HepG2 (cell line): ENCODE results near the gene CLDN7. TPM values are rescaled to one million over a fixed set of nuclear protein-coding genes. Genes with fewer than 3 reads are reported as not detected.

Experiments used
- ARID3A ChIP-seq: IDR thresholded peaks from 2 replicates; pipeline ENCODE4 v1.6.1; 2012; ENCODE audit warnings: low read depth, low read length, improper control_type of control experiment
- DR1 ChIP-seq: sonication (generic); formaldehyde crosslinking; IDR thresholded peaks from 2 replicates; pipeline ENCODE4 v1.8.0; 2021; ENCODE audit warnings: mild to moderate bottlenecking, missing genetic modification reagents, inconsistent platforms
- ELF3 ChIP-seq: IDR thresholded peaks from 2 replicates; pipeline ENCODE4 v1.6.1; 2016; ENCODE audit warnings: missing genetic modification reagents, missing compliant biosample characterization
- GATAD1 ChIP-seq: IDR thresholded peaks from 2 replicates; pipeline ENCODE4 v1.6.1; 2016; ENCODE audit warnings: missing genetic modification reagents, missing compliant biosample characterization
- MNT ChIP-seq: fragments of 450-650 bp; IDR thresholded peaks from 2 replicates; pipeline ENCODE4 v1.6.1; 2016
- PATZ1 ChIP-seq: sonication (generic); formaldehyde crosslinking; IDR thresholded peaks from 2 replicates; pipeline ENCODE4 v1.4.0; 2020; ENCODE audit warnings: missing genetic modification reagents
- PAXIP1 ChIP-seq: sonication (generic); formaldehyde crosslinking; conservative IDR thresholded peaks from 2 replicates; pipeline ENCODE4 v1.4.0; 2020; ENCODE audit warnings: mild to moderate bottlenecking, missing genetic modification reagents, moderate library complexity
- PHF21A ChIP-seq: sonication (generic); formaldehyde crosslinking; IDR thresholded peaks from 2 replicates; pipeline ENCODE4 v1.5.0; 2020; ENCODE audit warnings: mild to moderate bottlenecking, missing genetic modification reagents
- TOE1 ChIP-seq: sonication (generic); formaldehyde crosslinking; IDR thresholded peaks from 2 replicates; pipeline ENCODE4 v1.4.0; 2020; ENCODE audit warnings: mild to moderate bottlenecking, missing genetic modification reagents
- ZBTB7B ChIP-seq: sonication (generic); formaldehyde crosslinking; IDR thresholded peaks from 2 replicates; pipeline ENCODE4 v1.4.0; 2020; ENCODE audit warnings: missing genetic modification reagents
- ZNF414 ChIP-seq: sonication (generic); formaldehyde crosslinking; IDR thresholded peaks from 2 replicates; pipeline ENCODE4 v1.5.0; 2020; ENCODE audit warnings: missing genetic modification reagents
- ZNF512B ChIP-seq: sonication (generic); formaldehyde crosslinking; IDR thresholded peaks from 2 replicates; pipeline ENCODE4 v1.5.1; 2020; ENCODE audit warnings: missing genetic modification reagents, mild to moderate bottlenecking, borderline replicate concordance
- ZNF547 ChIP-seq: sonication (generic); formaldehyde crosslinking; IDR thresholded peaks from 2 replicates; pipeline ENCODE4 v1.5.1; 2020; ENCODE audit warnings: mild to moderate bottlenecking, missing genetic modification reagents
- ZNF761 ChIP-seq: sonication (generic); formaldehyde crosslinking; conservative IDR thresholded peaks from 2 replicates; pipeline ENCODE4 v1.4.0; 2020; ENCODE audit warnings: mild to moderate bottlenecking, missing genetic modification reagents
- ZSCAN21 ChIP-seq: sonication (generic); formaldehyde crosslinking; IDR thresholded peaks from 2 replicates; pipeline ENCODE4 v1.8.0; 2022; ENCODE audit warnings: mild to moderate bottlenecking, missing genetic modification reagents, moderate library complexity, borderline replicate concordance
- polyA plus RNA-seq, 8 experiments: library from polyadenylated mRNA; depleted of rRNA in 3 of 8; stranded (reverse) in 7 of 8; unstranded in 1 of 8; fragments of >200 nt; fragmentation: Illumina TruSeq in 4 of 8; extraction: Trizol in 4 of 8; gene quantifications; 2 replicates each; pipeline versions ENCODE4 v1.2.1 to v1.2.3, GENCODE V29; 2011 to 2016; ENCODE audit warnings: low read depth in 4 of 8, missing spikeins in 1 of 8, mixed read lengths in 1 of 8; ENCODE audit not compliant: insufficient read depth in 1 of 8
- total RNA-seq, 5 experiments: library from RNA; depleted of rRNA; stranded (reverse); fragments of >200 nt; fragmentation: Illumina TruSeq; extraction: Trizol; gene quantifications; 2 replicates each; pipeline ENCODE4 v1.2.3, GENCODE V29; 2016; ENCODE audit warnings: low read depth in 1 of 5

The CLDN7 gene
- total and polyA plus RNA-seq, 2 of the 13 experiments (the other 11 are each of a cell fraction or from before 2014, with no cell fraction given) = not detected

- TF ChIP-seq ZNF512B (CRISPR knock-in tag) (no peak), ZBTB7B (CRISPR knock-in tag) (peak; percentile 49; the same call in 1 of the 2 replicates), GATAD1 (CRISPR knock-in tag) (peak; percentile 32), MNT (peak; percentile 75), DR1 (CRISPR knock-in tag) (peak; percentile 63), PATZ1 (CRISPR knock-in tag) (peak; percentile 81), ARID3A (peak; percentile 35; the same call in 1 of the 2 replicates), ZSCAN21 (0 out of 2 replicates have a peak, but pooled peaks have one; percentile 23), ZNF414 (CRISPR knock-in tag) (no peak), PHF21A (CRISPR knock-in tag) (peak; percentile 46; the same call in 1 of the 2 replicates), TOE1 (CRISPR knock-in tag) (0 out of 2 replicates have a peak, but pooled peaks have one; percentile 45), ELF3 (CRISPR knock-in tag) (peak; percentile 59), ZNF761 (CRISPR knock-in tag) (peak; percentile 59; the same call in 1 of the 2 replicates), PAXIP1 (CRISPR knock-in tag) (peak; percentile 22; the same call in 1 of the 2 replicates), ZNF547 (CRISPR knock-in tag) (peak; percentile 79; the same call in 1 of the 2 replicates)
These were observed 44.8 kb upstream of the CLDN7 start, which contains the start of gene EIF5A (continued) for GRCh38 chr17:7306911-7307685.
